ENCODE results near the gene BST1.
"Not testable (repeated sequence)": the region's sequence is repeated elsewhere in the genome, so short reads cannot be mapped to it uniquely, and the experiment has no call there.

BST1 gene

GRCh38 chr4:15718959-15719358, 16.1 kb downstream of the BST1 start:
- no peak for TF ChIP-seq CTCF (IDR thresholded peaks at IDR 0.05; ENCODE audit: borderline replicate concordance, control extremely low read depth, extremely low read depth, insufficient read depth, missing control alignments)
- in situ Hi-C loops (cut with MboI; ENCODE audit: low sequenced_read_pairs, unreplicated experiment) = no loop called here
- no peak for DNase-seq (ENCODE audit: low spot score)

GRCh38 chr4:15719506-15719905, 16.6 kb downstream of the BST1 start:
- DNase-seq (ENCODE audit: low spot score) = no peak
- TF ChIP-seq CTCF (IDR thresholded peaks at IDR 0.05; ENCODE audit: borderline replicate concordance, control extremely low read depth, extremely low read depth, insufficient read depth, missing control alignments) = no peak
- in situ Hi-C loops (cut with MboI; ENCODE audit: low sequenced_read_pairs, unreplicated experiment) = no loop called here

- in situ Hi-C loops (cut with MboI; ENCODE audit: low sequenced_read_pairs, unreplicated experiment) = no loop called here
- no peak for TF ChIP-seq CTCF (IDR thresholded peaks at IDR 0.05; ENCODE audit: borderline replicate concordance, control extremely low read depth, extremely low read depth, insufficient read depth, missing control alignments)
- no peak for DNase-seq (ENCODE audit: low spot score)
These were observed 18.0 kb downstream of the BST1 start for GRCh38 chr4:15720851-15721250.

GRCh38 chr4:15725608-15726007, 22.7 kb downstream of the BST1 start:
- in situ Hi-C loops (cut with MboI; ENCODE audit: low sequenced_read_pairs, unreplicated experiment) = loop anchor here (25.0 kb wide), 2 partner anchors 162 to 262 kb away; no protein-coding TSS in a partner anchor
- no peak for TF ChIP-seq CTCF (IDR thresholded peaks at IDR 0.05; ENCODE audit: borderline replicate concordance, control extremely low read depth, extremely low read depth, insufficient read depth, missing control alignments)
- DNase-seq (ENCODE audit: low spot score) = no peak

GRCh38 chr4:15729910-15730533, 27.2 kb downstream of the BST1 start:
- TF ChIP-seq CTCF (IDR thresholded peaks at IDR 0.05; ENCODE audit: borderline replicate concordance, control extremely low read depth, extremely low read depth, insufficient read depth, missing control alignments) = peak; percentile 72
- DNase-seq (ENCODE audit: low spot score) = peak; percentile 61
- in situ Hi-C loops (cut with MboI; ENCODE audit: low sequenced_read_pairs, unreplicated experiment) = loop anchor here (25.0 kb wide), 2 partner anchors 157 to 257 kb away; no protein-coding TSS in a partner anchor

GRCh38 chr4:15733061-15733460, 30.2 kb downstream of the BST1 start:
- not testable (repeated sequence) for DNase-seq (ENCODE audit: low spot score)
- in situ Hi-C loops (cut with MboI; ENCODE audit: low sequenced_read_pairs, unreplicated experiment) = loop anchor here (25.0 kb wide), 2 partner anchors 154 to 254 kb away; no protein-coding TSS in a partner anchor

GRCh38 chr4:15735536-15735935, 32.7 kb downstream of the BST1 start:
- in situ Hi-C loops (cut with MboI; ENCODE audit: low sequenced_read_pairs, unreplicated experiment) = loop anchor here (25.0 kb wide), 2 partner anchors 152 to 252 kb away; no protein-coding TSS in a partner anchor
- DNase-seq (ENCODE audit: low spot score) = no peak

More at GRCh38 chr4:15735536-15735935, 32.7 kb downstream of the BST1 start:
- TF ChIP-seq CTCF (IDR thresholded peaks at IDR 0.05; ENCODE audit: borderline replicate concordance, control extremely low read depth, extremely low read depth, insufficient read depth, missing control alignments) = no peak
